Trophoblast cell (in vitro differentiated cells and primary cell): ENCODE measurements around the gene F11R.
A peak's percentile ranks its signal among the peaks of the same experiment; 100 is the strongest.

Experiments
- DNase-seq, 2 donors: peaks; one replicate each; pipeline ENCODE4 v3.0.0-alpha.2; 2016
- H2AFZ ChIP-seq: 2 replicates; pipeline ENCODE4 v1.6.1; 2013; ENCODE audit warnings: low read length, moderate library complexity, mild to moderate bottlenecking; ENCODE audit not compliant: insufficient read depth, poor library complexity
- H2AK5ac ChIP-seq: 2 replicates; pipeline ENCODE4 v1.6.1; 2013; ENCODE audit warnings: mild to moderate bottlenecking, low read length
- H2BK120ac ChIP-seq: 2 replicates; pipeline ENCODE4 v1.6.1; 2013; ENCODE audit warnings: low read length, mild to moderate bottlenecking, moderate library complexity; ENCODE audit not compliant: insufficient read depth, poor library complexity
- H2BK12ac ChIP-seq: 2 replicates; pipeline ENCODE4 v1.6.1; 2013; ENCODE audit warnings: mild to moderate bottlenecking, low read length, moderate library complexity
- H2BK5ac ChIP-seq: 2 replicates; pipeline ENCODE4 v1.6.1; 2013; ENCODE audit warnings: low read length, low read depth, moderate library complexity, mild to moderate bottlenecking; ENCODE audit not compliant: poor library complexity
- H3K14ac ChIP-seq: 2 replicates; pipeline ENCODE4 v1.6.1; 2013; ENCODE audit warnings: mild to moderate bottlenecking, low read length
- H3K18ac ChIP-seq: 2 replicates; pipeline ENCODE4 v1.6.1; 2013; ENCODE audit warnings: mild to moderate bottlenecking, low read length
- H3K23ac ChIP-seq: 2 replicates; pipeline ENCODE4 v1.6.1; 2013; ENCODE audit warnings: low read length
- H3K27ac ChIP-seq: 2 replicates; pipeline ENCODE4 v1.5.1; 2013; ENCODE audit warnings: low read depth, mild to moderate bottlenecking, inconsistent platforms, low read length, moderate library complexity
- H3K27me3 ChIP-seq: 2 replicates; pipeline ENCODE4 v1.6.1; 2013; ENCODE audit warnings: inconsistent platforms, mild to moderate bottlenecking, low read length, moderate library complexity; ENCODE audit not compliant: insufficient read depth
- H3K36me3 ChIP-seq, 2 experiments: 1 replicate in 1 of 2; 2 replicates in 1 of 2; pipeline ENCODE4 v1.6.1; 2013; ENCODE audit warnings: low read length in 2 of 2, mild to moderate bottlenecking in 2 of 2, moderate library complexity in 1 of 2; ENCODE audit not compliant: insufficient read depth in 2 of 2, control insufficient read depth in 1 of 2
- H3K4ac ChIP-seq: 2 replicates; pipeline ENCODE4 v1.6.1; 2013; ENCODE audit warnings: low read depth, mild to moderate bottlenecking, low read length, moderate library complexity
- H3K4me1 ChIP-seq, 2 experiments: 1 replicate in 1 of 2; 2 replicates in 1 of 2; pipeline ENCODE4 v1.6.1; 2013; ENCODE audit warnings: low read length in 2 of 2, mild to moderate bottlenecking in 2 of 2, moderate library complexity in 1 of 2; ENCODE audit not compliant: insufficient read depth in 2 of 2, control insufficient read depth in 1 of 2
- H3K4me2 ChIP-seq: 2 replicates; pipeline ENCODE4 v1.6.1; 2013; ENCODE audit warnings: inconsistent platforms, mild to moderate bottlenecking, low read length, moderate library complexity
- H3K4me3 ChIP-seq: 2 replicates; pipeline ENCODE4 v1.5.1; 2013; ENCODE audit warnings: mild to moderate bottlenecking, low read depth, low read length, inconsistent platforms
- H3K79me1 ChIP-seq: one replicate; pipeline ENCODE4 v1.6.1; 2013; ENCODE audit warnings: low read length
- H3K79me2 ChIP-seq: 2 replicates; pipeline ENCODE4 v1.6.1; 2013; ENCODE audit warnings: low read length, mild to moderate bottlenecking; ENCODE audit not compliant: control insufficient read depth, insufficient read depth, poor library complexity
- H3K9ac ChIP-seq: 2 replicates; pipeline ENCODE4 v1.6.1; 2013; ENCODE audit warnings: mild to moderate bottlenecking, low read length
- H3K9me3 ChIP-seq: 2 replicates; pipeline ENCODE4 v1.6.1; 2013; ENCODE audit warnings: low read depth, mild to moderate bottlenecking, control low read depth, inconsistent platforms, low read length; ENCODE audit not compliant: insufficient read depth
- H4K12ac ChIP-seq: 2 replicates; pipeline ENCODE4 v1.6.1; 2013; ENCODE audit warnings: low read depth, mild to moderate bottlenecking, low read length, moderate library complexity
- H4K8ac ChIP-seq: 2 replicates; pipeline ENCODE4 v1.6.1; 2013; ENCODE audit warnings: low read depth, mild to moderate bottlenecking, low read length, moderate library complexity
- H4K91ac ChIP-seq: one replicate; pipeline ENCODE4 v1.6.1; 2013; ENCODE audit warnings: low read depth, mild to moderate bottlenecking, low read length, moderate library complexity
- WGBS: extraction: QIAGEN DNeasy Blood & Tissue Kit; methylation state at CpG from one replicate; pipeline ENCODE4 v1.1.7; 2013; ENCODE audit warnings: missing lambda C conversion rate; ENCODE audit not compliant: insufficient read length, insufficient coverage; ENCODE audit errors: extremely low coverage; 5-methylcytosine and 5-hydroxymethylcytosine counted together

F11R gene

DNA sequence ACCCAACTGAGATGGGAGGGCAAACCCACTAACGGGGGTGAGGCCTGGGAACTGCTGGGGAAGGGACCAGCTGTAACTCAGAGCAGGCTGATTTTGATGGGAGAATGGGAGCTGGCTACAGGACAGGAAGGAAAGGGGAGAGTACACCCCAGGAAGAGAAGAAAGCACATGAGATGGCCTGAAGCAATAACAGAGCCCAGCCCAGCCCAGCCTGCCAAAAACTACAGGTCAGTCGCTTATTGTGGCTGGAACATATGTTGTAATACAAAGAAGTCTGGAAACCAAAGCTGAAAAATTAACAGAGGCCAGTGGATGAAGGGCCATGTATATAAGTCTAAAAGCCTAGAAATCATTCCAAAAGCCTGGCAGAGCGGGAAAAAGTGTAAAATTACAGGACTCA lies 67.9 kb downstream of the F11R start:
- no peak overlapping the region for H3K9ac ChIP-seq
- peaks cover 5% of the 10 kb centered on the region for H3K9me3 ChIP-seq
- H3K79me2 ChIP-seq = peaks cover 4% of the 10 kb centered on the region
- H3K23ac ChIP-seq = no peak overlapping the region
- DNase-seq = no peak
- no peaks in the 10 kb centered on the region for H3K27me3 ChIP-seq
- no peak overlapping the region for H3K4ac ChIP-seq
- H3K36me3 ChIP-seq = no peaks in the 10 kb centered on the region
- H4K12ac ChIP-seq = no peak overlapping the region
- H3K27ac ChIP-seq = no peak overlapping the region
- no peak overlapping the region for H2BK5ac ChIP-seq
- H3K4me3 ChIP-seq = no peak overlapping the region
- H2BK120ac ChIP-seq = no peak overlapping the region
- H3K14ac ChIP-seq = no peak overlapping the region
- no peak overlapping the region for H3K4me2 ChIP-seq
- H3K4me1 ChIP-seq = peaks cover 20% of the 10 kb centered on the region in 2 experiments
- no peak overlapping the region for H2AK5ac ChIP-seq
- no peak overlapping the region for H4K8ac ChIP-seq
- no peak overlapping the region for H3K18ac ChIP-seq
- H4K91ac ChIP-seq = peak overlapping the region; percentile 72
- no peak overlapping the region for H2AFZ ChIP-seq
- WGBS = no CpG with 5 or more reads among the region's 3 CpGs
- peaks cover 22% of the 10 kb centered on the region for H3K79me1 ChIP-seq
- peak overlapping the region; percentile 94 for H2BK12ac ChIP-seq

GRCh38 chr1:160952129-160952510 lies 68.8 kb downstream of the F11R start:
- Histone ChIP-seq H3K79me2 (peaks cover 4% of the 10 kb centered on the region), H3K9ac (no peak overlapping the region), H3K4me2 (no peak overlapping the region), H3K4ac (no peak overlapping the region), H2AK5ac (peak overlapping the region; percentile 50), H2BK120ac (peak overlapping the region; percentile 5), H3K23ac (no peak overlapping the region), H3K14ac (no peak overlapping the region), H2BK12ac (peak overlapping the region; percentile 79), H4K12ac (no peak overlapping the region), H3K18ac (no peak overlapping the region), H4K91ac (peak overlapping the region; percentile 13), H3K4me3 (no peak overlapping the region), H3K4me1 (peaks cover 23% of the 10 kb centered on the region in 2 experiments), H2AFZ (no peak overlapping the region), H3K36me3 (no peaks in the 10 kb centered on the region), H2BK5ac (no peak overlapping the region), H3K27ac (no peak overlapping the region), H4K8ac (no peak overlapping the region), H3K79me1 (peaks cover 25% of the 10 kb centered on the region), H3K27me3 (no peaks in the 10 kb centered on the region), H3K9me3 (peaks cover 5% of the 10 kb centered on the region)
- no peak for DNase-seq
- WGBS = no CpG with 5 or more reads among the region's 2 CpGs

- Histone ChIP-seq H2BK12ac (peak overlapping the region; percentile 25), H3K4me1 (peaks cover 23 to 26% of the 10 kb centered on the region in 2 experiments), H3K79me1 (peaks cover 27% of the 10 kb centered on the region), H3K36me3 (no peaks in the 10 kb centered on the region), H3K9me3 (peaks cover 5% of the 10 kb centered on the region), H3K79me2 (peaks cover 4% of the 10 kb centered on the region), H3K27me3 (no peaks in the 10 kb centered on the region), H3K9ac (no peak overlapping the region), H4K12ac (no peak overlapping the region), H3K27ac (no peak overlapping the region), H2AK5ac (peak overlapping the region; percentile 50), H4K91ac (peak overlapping the region; percentile 13), H2AFZ (no peak overlapping the region), H2BK5ac (no peak overlapping the region), H3K4me2 (no peak overlapping the region), H3K23ac (no peak overlapping the region), H3K4ac (no peak overlapping the region), H2BK120ac (peak overlapping the region; percentile 92), H3K14ac (peak overlapping the region; percentile 11), H3K4me3 (no peak overlapping the region), H4K8ac (no peak overlapping the region), H3K18ac (no peak overlapping the region)
- DNase-seq = peak; percentile 66 to 80
- WGBS = no CpG with 5 or more reads among the region's 8 CpGs
Observed at GRCh38 chr1:160951443-160952128, 69.4 kb downstream of the F11R start.

DNA sequence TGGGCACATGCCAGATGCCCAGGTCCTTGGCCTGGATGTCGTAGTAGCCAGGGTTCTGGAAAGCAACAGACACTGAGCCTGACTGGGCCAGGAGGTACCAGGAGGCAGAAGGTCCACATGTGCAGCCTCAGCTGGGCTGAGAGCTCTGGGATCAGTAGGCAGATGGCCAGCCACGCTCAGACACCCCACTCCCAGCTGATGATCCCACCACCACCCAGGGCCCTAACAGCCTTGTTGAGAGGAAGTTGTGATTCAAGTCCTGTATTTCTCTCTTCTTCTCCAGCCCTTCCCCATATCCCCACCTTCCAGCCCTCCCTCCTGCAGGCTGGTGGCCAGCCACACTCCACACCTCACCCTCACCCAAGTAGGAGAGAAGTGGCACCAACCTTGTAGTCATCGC lies 70.3 kb downstream of the F11R start:
- Histone ChIP-seq H2AFZ (peak overlapping the region; percentile 6), H3K4me1 (peaks cover 23 to 26% of the 10 kb centered on the region in 2 experiments), H2BK12ac (peak overlapping the region; percentile 70), H3K36me3 (no peaks in the 10 kb centered on the region), H3K4me2 (no peak overlapping the region), H3K79me1 (peaks cover 27% of the 10 kb centered on the region), H3K23ac (no peak overlapping the region), H4K91ac (peak overlapping the region; percentile 93), H3K27me3 (no peaks in the 10 kb centered on the region), H2BK5ac (peak overlapping the region; percentile 67), H3K9me3 (peaks cover 5% of the 10 kb centered on the region), H3K18ac (peak overlapping the region; percentile 36), H3K9ac (no peak overlapping the region), H3K14ac (peak overlapping the region; percentile 83), H4K8ac (peak overlapping the region; percentile 54), H3K4ac (peak overlapping the region; percentile 30), H2AK5ac (peak overlapping the region; percentile 81), H2BK120ac (peak overlapping the region; percentile 92), H3K79me2 (peaks cover 4% of the 10 kb centered on the region), H3K4me3 (peak overlapping the region; percentile 12), H4K12ac (no peak overlapping the region), H3K27ac (no peak overlapping the region)
- whole genome bisulfite sequencing = no CpG with 5 or more reads among the region's 3 CpGs
- DNase-seq = no peak
